ENCODE data around the gene MAPK1.
"Not testable (repeated sequence)": the region's sequence is repeated elsewhere in the genome, so short reads cannot be mapped to it uniquely, and the experiment has no call there.

Gene MAPK1

GRCh38 chr22:21725956-21726649 is 141.3 kb downstream of the MAPK1 start:
- no peak for DNase-seq (ENCODE audit: low read depth)

DNA sequence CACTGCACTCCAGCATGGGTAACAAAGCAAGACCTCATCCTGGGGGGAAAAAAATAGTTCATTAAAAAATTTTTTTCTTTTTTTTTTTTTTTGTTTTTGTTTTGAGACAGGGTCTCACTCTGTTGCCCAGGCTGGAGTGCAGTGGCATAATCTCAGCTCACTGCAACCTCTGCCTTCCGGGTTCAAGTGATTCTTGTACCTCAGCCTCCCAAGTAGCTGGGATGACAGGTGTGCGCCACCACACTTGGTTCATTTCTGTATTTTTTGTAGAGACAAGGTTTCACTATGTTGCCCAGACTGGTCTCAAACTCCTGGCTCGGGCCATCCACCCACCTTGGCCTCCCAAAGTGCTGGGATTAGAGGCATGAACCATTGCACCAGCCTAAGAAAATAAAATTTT is 142.9 kb downstream of the MAPK1 start:
- DNase-seq (ENCODE audit: low read depth): not testable (repeated sequence)

GRCh38 chr22:21721195-21721852 is 146.1 kb downstream of the MAPK1 start:
- DNase-seq (ENCODE audit: low read depth): not testable (repeated sequence)

- not testable (repeated sequence) for DNase-seq (ENCODE audit: low read depth)
These were observed 147.1 kb downstream of the MAPK1 start for GRCh38 chr22:21720191-21720859.

GRCh38 chr22:21719024-21719423 is 148.4 kb downstream of the MAPK1 start:
- DNase-seq (ENCODE audit: low read depth): no peak

GRCh38 chr22:21718499-21718898 is 148.9 kb downstream of the MAPK1 start:
- no peak for DNase-seq (ENCODE audit: low read depth)

GRCh38 chr22:21716395-21717122 is 150.9 kb downstream of the MAPK1 start:
- DNase-seq (ENCODE audit: low read depth): not testable (repeated sequence)

- DNase-seq (ENCODE audit: low read depth): no peak
These were observed 152.7 kb downstream of the MAPK1 start for GRCh38 chr22:21714786-21715185.

DNA sequence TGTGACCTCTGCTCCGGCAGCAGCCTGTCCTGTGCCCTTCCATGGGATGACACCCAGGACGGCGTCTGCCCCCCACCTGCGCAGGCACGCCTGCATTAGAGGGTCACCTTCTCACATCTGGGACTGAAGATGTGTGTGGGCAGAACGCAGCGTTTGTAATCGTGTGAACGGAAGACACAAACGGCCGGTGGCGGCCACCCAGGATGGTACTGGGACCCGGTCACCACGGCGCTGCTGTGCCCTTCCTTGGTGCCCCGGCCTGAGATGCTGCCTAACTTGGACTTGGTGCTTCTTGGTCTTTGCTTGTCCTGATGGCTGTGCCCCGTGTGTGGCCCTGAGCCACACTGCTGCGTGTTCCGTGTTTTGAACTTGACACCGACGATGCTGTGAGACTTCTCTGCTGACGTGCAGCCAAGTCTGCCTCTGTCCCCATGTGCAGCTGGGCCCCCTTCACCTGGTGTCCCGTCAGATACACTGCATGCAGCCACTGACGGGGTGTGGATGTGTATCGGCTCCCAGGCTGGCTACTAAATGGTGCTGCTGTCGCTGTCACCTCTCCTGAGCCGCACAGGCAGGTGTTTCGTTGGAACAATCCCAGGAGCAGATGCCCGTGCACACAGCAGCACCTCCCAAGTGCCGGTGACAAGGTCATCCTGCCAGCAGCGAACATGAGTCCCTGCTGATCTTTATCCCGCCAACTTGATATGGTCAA is 153.2 kb downstream of the MAPK1 start:
- no peak for DNase-seq (ENCODE audit: low read depth)

DNA sequence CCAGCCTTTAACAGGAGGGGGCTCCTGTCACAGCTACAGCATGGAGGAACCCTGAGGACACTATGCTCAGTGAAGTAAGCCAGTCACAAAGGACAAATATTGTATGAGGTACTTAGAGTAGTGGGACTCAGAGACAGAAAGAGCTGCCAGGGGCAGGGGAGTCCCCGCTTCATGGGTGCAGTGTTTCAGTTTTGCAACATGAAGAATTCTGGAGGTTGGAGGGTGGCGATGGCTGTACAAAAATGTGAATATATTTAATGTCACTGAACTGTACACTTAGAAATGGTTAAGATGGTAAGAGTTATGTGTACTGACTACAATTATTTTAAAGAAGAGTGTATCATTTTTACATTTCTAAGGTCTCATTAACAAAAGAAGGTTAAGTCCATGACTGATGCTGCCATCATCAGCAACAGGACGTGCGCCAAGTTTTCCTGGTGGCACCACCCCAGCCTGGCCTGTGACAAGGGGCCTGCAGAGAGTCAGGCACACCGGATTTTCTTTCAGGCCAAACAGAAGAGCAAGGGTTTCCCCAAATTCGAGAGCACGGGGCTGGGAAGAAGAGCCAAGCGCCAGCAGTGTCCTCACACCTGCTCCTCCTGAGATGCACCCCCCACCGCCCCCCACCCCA is 153.9 kb downstream of the MAPK1 start:
- no peak for DNase-seq (ENCODE audit: low read depth)

- peak; percentile 43 for DNase-seq (ENCODE audit: low read depth)
These were observed 154.6 kb downstream of the MAPK1 start for GRCh38 chr22:21712751-21713427.

- DNase-seq (ENCODE audit: low read depth): no peak
These were observed 155.6 kb downstream of the MAPK1 start for GRCh38 chr22:21711851-21712250.

GRCh38 chr22:21710156-21710555 is 157.3 kb downstream of the MAPK1 start:
- DNase-seq (ENCODE audit: low read depth): no peak

DNA sequence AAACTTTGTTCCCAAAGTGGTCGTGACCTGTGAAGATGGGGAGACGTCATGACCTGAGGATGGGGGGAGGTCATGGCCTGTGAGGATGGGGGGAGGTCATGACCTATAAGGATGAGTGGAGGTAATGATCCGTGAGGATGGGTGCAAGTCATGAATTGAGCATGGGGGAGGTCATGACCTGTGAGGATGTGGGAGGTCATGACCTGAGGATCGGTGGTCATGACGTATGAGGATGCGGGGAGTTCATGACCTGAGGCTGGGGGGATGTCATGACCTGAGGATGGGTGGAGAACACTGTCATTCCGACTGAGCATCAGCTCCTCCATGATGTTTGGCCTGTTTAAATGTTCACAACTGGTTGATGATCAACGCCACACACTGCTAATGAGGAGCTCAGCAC is 157.8 kb downstream of the MAPK1 start:
- DNase-seq (ENCODE audit: low read depth): no peak

- no peak for DNase-seq (ENCODE audit: low read depth)
These were observed 158.5 kb downstream of the MAPK1 start for GRCh38 chr22:21708960-21709359.

DNA sequence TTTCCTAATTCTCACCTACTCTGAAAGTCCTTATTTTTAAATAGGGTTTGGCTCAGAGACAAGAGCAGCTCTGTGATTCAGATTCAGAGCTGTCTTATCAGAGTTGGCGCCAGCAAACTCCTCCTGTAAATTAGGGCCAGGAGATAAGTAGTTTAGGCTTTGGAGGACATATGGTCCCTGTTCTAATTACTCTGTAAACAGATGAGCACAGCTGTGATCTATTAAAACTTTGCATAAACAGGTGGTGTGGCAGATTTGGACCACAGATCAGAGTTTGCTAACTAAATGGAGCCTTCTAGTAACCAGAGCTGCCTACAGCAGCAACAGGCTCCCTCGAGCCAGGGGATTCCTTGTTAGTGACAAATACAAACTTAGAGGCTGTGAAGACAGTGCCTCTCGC is 159.8 kb downstream of the MAPK1 start:
- no peak for DNase-seq (ENCODE audit: low read depth)

Data from activated gamma-delta T cell treated with anti-CD3 and anti-CD28 coated beads, Interleukin-2, amount 50 U/mL, for 16 hours (primary cell).